Measurements from ENCODE around the gene CDK6.
"Not testable (repeated sequence)": the region's sequence is repeated elsewhere in the genome, so short reads cannot be mapped to it uniquely, and the experiment has no call there.

Gene CDK6

DNA sequence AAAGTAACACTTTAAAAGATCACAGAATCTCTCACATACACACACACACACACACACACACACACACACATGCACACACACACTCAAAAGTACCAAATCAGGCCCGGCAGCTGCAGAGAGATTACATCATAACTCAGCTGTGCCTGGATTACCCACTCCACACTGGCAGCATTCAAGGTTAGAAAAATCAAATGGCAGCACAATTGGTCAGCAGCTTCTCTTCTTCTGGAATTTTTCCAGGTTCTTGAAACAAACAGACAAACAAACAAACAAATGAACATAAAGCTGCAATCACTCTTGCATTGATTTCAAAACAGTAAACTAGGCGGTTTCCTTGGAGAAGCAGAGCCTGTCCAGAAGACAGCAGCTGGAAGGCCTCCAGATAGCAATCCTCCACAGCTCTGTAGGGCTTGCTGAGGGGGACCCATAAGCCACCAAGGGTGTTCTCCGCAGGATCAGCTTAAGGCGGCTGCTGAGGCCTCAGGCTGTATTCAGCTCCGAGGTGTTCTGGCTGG, 221.7 kb downstream of the CDK6 start:
- no peak for DNase-seq

- DNase-seq, result no peak
Observed at GRCh38 chr7:92613720-92614119, 222.7 kb downstream of the CDK6 start.

GRCh38 chr7:92613214-92613613, 223.2 kb downstream of the CDK6 start:
- DNase-seq, result no peak

DNA sequence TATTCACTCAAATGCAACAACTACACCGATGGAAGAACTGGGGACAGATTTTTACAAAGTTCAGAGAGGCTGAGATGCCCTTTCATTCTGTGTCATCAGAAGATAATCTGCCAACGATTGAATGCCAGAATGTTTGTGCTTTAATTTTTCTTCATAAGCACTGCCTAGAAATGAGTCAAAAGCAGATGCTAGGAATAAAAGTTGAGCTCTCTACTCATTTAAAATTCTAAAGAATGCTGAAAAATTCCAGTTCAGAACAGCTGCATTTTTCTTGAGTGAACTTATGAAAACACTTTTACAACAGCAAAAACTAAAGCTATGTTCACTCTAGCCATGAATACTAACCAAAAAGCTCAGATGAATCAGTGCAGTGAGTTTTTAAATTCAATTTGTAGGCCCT, 223.9 kb downstream of the CDK6 start:
- no peak for DNase-seq

DNA sequence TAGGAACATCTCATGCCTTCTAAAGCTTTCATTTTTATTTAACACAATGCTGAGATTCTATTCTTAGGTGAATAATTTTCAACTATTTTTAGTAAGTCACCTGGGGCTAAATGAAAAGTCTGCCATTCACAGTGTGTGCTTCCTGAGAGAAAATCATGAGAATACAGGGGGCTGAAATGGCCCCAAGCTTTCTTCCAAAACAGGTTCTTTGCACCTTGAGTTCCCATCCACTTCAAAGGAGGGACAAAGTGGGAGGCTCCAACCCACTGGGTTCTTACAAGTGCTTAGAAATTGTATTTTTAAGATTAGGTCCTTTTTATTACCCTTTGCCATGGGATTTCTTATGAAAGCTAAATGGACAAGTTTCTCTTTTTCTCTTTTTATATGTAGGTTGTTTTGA, 224.6 kb downstream of the CDK6 start:
- no peak for DNase-seq

GRCh38 chr7:92609921-92610518, 226.4 kb downstream of the CDK6 start:
- no peak for DNase-seq

DNA sequence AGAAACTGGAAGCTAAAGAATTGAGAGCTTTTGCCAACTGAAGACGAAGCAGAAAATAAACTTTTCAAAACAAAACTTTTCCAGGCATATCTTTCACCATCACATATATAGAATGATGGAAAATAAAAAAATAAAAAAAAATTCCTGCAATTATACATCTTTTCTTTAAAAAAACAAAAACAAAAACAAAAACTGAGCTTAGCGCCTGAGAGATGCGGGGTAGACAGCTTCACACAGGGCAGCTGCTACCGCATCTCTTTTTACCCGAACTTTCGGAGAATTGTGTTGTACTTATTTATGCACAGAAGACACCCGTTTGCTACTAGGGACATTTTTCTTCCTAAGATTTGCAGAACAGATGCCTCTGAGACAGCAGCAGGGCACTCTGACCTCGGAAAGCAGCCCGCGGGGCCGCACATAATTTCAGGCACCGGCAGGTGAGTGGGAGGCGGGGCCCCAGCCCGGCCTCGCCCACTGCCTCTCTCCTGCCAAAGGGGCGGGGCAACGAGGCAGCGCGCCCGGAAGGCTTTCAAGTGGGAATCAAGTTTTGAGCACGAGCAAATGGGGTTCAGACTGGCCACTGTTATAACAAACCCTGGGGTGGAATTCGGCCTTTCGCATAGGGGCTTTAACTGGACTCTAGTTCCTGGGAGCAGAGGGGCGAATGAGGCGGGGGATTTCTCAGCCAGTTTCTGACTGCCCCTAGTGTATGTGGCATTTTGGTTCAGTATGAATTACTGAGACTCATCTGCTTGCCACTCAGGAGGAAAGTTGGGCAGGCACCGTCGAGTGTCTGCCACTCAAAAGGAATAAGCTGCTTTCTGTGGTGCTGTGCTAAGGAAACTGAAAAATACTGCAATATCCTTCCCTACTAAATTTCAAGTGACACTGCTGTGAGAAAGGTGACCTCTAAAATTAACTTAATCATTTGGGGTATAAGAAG, 227.7 kb downstream of the CDK6 start:
- DNase-seq, result no peak

GRCh38 chr7:92606985-92607384, 229.4 kb downstream of the CDK6 start:
- no peak for DNase-seq

DNA sequence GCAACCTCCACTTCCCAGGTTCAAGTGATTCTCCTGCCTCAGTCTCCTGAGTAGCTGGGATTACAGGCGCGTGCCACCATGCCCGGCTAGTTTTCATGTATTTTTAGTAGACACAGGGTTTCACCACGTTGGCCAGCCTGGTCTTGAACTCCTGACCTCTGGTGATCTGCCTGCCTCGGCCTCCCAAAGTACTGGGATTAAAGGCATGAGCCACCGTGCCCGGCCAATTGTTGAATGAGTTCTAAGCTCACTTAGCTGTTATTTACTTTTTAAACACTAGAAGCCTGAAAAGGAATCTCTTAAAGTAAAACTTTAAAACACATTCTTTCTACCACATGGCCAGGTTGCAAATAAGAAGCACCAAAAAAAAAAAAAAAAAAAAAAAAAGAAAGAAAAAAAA, 231.9 kb downstream of the CDK6 start:
- not testable (repeated sequence) for DNase-seq

GRCh38 chr7:92603089-92603445, 233.3 kb downstream of the CDK6 start:
- no peak for DNase-seq

DNA sequence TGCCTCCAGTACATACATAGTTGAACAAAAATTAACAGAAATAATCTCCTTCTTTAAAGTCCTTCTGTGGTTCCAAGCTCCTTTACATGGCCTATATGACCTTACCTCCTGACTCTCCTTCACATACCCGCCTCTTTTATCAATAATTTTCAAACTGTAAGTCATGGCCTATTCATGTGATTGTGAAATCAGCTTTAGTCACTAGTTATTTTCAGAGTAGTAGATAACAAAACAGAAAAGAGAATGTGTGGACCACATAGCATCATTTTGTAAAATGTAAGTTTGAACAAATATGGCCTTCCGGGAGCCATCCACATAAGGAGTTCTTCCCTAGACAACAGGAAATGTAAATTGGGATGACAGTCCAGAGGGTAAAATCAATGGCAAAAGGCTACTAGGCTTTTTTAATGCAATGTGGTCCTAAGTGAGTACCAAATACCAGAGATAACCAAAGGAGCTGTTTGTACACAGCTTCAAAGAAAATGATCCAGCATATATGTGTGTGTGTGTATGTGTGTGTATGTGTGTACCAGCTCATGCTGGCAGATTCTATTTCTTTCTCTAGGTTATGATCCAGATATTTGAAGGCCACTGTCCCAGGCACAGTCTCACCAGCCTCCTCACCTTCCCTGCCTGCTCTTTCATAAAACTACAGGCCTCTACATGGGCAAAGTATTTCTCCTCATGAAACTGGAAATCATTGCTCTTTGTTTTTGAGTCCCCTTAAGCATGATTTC, 233.9 kb downstream of the CDK6 start:
- no peak for DNase-seq

GRCh38 chr7:92598310-92598981, 237.9 kb downstream of the CDK6 start:
- DNase-seq, result no peak

GRCh38 chr7:92595281-92595680, 241.1 kb downstream of the CDK6 start:
- no peak for DNase-seq

- no peak for DNase-seq
Observed at GRCh38 chr7:92594746-92595145, 241.6 kb downstream of the CDK6 start.

DNA sequence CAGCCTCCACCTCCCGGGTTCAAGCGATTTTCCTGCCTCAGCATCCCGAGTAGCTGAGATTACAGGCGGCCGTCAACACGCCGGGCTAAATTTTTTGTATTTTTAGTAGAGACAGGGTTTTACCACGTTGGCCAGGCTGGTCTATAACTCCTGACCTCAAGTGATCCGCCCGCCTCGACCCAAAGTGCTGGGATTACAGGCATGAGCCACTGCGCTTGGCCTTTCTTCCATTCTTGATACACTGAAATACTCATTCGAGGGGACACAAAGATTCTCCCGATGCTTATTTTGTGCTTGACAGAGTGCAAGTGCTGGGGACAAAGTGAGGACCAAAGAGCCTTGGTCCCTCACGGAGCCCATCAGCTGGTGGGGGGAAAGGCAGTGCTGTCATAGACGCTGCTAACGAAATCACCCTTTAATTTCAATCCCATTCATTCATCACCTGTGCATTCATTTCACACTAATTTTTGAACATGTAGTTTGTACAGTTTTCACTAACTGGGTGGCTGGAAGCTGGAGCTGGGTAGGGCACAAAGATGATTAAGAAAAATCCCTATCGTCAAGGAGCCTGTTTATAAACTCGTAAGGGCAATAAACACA, 245.6 kb downstream of the CDK6 start:
- no peak for DNase-seq

DNA sequence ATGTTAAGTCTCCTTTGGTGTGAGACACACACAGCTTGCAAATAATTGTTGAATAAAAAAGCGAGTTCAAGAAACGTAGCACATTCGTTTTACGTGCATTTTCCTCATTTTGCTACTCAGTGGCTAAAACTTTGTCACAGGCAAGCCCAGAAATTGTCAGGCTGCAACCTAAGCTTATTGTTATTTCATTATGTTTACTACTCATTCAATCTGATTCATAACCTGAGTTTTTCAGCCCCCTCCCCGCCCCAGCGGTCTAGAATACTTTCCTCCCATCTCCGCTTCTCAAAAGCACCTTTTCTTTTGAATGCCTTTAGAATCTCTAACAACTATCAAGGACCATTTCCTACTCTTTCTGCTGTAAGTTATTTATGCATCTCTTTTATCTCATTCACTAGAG, 247.3 kb downstream of the CDK6 start:
- DNase-seq, result no peak

DNA sequence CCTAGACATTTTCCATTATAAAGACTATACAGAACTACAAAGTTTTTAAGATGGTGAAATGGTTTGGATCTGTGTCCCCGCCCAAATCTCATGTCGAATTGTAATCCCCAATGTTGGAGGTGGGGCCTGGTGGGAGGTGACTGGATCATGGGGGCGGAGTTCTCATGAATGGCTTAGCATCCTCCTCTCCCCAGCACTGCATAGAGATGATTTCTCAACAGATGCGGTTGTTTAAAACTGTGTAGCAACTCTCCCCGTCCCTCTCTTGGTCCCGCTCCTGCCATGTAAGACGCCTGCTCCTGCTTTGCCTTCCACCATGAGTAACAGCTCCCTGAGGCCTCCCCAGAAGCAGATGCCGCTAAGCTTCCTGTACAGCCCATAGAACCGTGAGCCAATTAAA, 247.8 kb downstream of the CDK6 start:
- DNase-seq, result no peak

DNA sequence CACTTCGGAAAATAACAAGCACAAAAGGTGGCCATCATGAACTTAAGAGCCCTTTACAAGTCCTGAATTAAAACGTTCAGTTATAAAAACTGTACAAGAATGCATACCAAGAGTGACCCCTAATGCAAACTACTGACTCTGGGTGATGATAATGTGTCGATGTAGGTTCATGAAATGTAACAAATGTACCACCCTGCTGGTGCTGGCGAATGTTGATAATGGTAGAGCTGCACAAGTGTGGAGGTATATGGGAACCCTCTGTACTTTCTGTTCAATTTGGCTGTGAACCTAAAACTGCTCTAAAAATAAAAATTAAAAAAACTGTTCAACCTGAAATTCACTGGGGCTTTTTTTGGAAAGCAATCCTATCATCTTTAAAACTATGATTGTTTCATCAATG, 249.5 kb downstream of the CDK6 start:
- no peak for DNase-seq

DNA sequence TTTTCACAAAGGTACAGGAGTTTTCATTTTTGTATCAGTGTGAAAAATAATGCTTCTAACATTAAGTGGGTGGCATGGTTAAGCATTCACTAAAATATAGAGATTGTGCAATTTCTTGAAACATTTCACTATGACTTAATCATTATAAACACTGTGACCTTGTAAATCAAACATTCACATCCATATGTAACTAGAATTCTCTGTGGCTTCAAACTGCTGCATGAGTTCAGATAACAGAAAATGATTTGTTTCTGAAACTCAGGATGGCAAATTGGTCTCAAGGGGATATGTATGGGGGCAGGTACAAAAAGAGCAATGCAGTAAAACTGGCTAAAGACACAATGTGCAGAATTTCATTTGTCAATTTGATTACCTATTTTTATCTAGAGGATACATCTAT, 250.0 kb downstream of the CDK6 start:
- DNase-seq, result no peak

- DNase-seq, result no peak
Observed at GRCh38 chr7:92584953-92585352, 251.4 kb downstream of the CDK6 start.

- DNase-seq, result no peak
Observed at GRCh38 chr7:92582948-92583347, 253.4 kb downstream of the CDK6 start.

DNA sequence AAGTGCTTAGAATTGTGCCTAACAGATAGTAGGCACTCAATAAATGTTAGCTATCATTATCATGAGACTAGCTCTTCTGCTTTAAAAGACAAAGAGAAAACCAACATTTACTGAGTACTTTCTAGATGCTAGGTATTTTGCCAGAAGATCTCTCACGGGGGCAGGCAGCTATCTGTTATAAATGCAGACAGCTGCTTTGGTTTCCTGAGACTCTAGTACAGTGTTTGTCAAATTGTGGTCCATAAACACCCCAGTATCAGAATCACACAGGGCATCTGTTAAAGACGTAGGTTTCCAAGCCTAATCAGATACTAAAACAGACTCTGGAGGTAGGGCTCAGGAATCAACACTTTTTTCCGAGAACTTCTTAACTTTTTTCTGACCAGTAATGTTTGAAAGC, 260.1 kb downstream of the CDK6 start:
- DNase-seq, result no peak

- DNase-seq, result no peak
Observed at GRCh38 chr7:92569137-92569536, 267.2 kb downstream of the CDK6 start.

Data from activated gamma-delta T cell (primary cell).